Lower leg skin (tissue), 4 donors: ENCODE results near the gene ZNF821. TPM values are rescaled to one million over a fixed set of nuclear protein-coding genes. Genes with fewer than 3 reads are reported as not detected.
A peak's percentile ranks its signal among the peaks of the same experiment; 100 is the strongest.
"Not testable (repeated sequence)": the region's sequence is repeated elsewhere in the genome, so short reads cannot be mapped to it uniquely, and the experiment has no call there.

Experiments used
- DNase-seq, 2 donors: peaks; one replicate each; pipeline ENCODE4 v3.0.0-alpha.2; 2019; ENCODE audit warnings: low spot score in 2 of 2
- H3K4me3 ChIP-seq: fragments of 200-600 bp; sonication (generic); 2 replicates; pipeline ENCODE4 v1.5.1; 2017; ENCODE audit warnings: mild to moderate bottlenecking, low read depth; ENCODE audit not compliant: poor library complexity, severe bottlenecking
- POLR2A ChIP-seq, 2 donors: fragments of 450-650 bp; IDR thresholded peaks; one replicate each; pipeline ENCODE4 v1.6.1; 2016 to 2017; ENCODE audit warnings: antibody characterized with exemption in 2 of 2, mild to moderate bottlenecking in 1 of 2, moderate library complexity in 1 of 2
- WGBS, 2 donors: methylation state at CpG; one replicate each; pipeline ENCODE4 v1.1.5; 2018; 5-methylcytosine and 5-hydroxymethylcytosine counted together
- intact Hi-C: fragments of 100-400 bp; cut with DNase I; formaldehyde crosslinking; loops from one replicate; pipeline ENCODE4 v1.15.0; 2023; ENCODE audit warnings: low total_unique reads
- total RNA-seq, 4 donors: library from RNA; depleted of rRNA; stranded (reverse); fragments of >200 nt; gene quantifications; one replicate each; pipeline ENCODE4 v1.1.0, GENCODE V29; 2016
- TF ChIP-seq, protein P1 (sequence below), 3 donors: fragments of 450-650 bp; IDR thresholded peaks; one replicate each; pipeline ENCODE4 v1.5.1; 2016; ENCODE audit warnings: antibody characterized with exemption in 3 of 3, mild to moderate bottlenecking in 3 of 3, moderate library complexity in 2 of 3

Gene ZNF821
- total RNA-seq, 4 donors from 2014 or later: 13.6 to 21.0 (median 17.2) TPM

DNA sequence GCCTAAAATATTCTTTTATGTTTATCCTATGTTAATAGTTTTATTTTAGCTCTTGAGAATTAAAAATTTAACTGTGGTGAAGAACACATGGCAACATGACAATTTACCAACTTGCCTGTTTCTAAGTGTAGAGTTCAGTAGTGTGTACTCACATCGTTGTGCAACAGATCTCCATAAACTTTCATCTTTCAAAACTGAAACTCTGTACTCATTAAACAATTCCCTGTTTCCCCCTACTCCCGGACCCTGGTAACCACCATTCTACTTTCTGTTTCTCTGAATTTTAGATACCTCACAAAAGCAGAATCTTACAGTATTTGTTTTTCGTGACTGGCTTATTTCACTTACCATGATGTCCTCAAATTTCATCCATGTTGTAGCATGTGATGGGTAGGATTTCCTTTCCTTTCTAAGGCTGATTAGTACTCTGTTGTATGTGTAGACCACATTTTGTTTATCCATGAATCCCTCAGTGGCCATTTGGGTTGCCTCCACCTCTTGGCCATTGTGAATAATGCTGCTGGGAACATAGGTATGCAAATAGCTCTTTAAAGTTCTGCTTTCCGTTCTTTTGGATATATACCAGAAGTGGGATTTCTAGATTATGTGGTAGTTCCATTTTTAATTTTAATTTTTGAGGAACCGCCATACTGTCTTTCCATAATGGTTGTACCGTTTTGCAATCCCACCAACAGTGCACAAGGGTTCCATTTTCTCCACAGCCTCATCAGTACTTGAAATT lies 28.7 kb upstream of the ZNF821 start:
- intact Hi-C loops: no loop called here
- 88 to 89% methylated on average over 6 of the region's 6 CpGs for WGBS, 2 donors
- TF ChIP-seq, protein P1, sequence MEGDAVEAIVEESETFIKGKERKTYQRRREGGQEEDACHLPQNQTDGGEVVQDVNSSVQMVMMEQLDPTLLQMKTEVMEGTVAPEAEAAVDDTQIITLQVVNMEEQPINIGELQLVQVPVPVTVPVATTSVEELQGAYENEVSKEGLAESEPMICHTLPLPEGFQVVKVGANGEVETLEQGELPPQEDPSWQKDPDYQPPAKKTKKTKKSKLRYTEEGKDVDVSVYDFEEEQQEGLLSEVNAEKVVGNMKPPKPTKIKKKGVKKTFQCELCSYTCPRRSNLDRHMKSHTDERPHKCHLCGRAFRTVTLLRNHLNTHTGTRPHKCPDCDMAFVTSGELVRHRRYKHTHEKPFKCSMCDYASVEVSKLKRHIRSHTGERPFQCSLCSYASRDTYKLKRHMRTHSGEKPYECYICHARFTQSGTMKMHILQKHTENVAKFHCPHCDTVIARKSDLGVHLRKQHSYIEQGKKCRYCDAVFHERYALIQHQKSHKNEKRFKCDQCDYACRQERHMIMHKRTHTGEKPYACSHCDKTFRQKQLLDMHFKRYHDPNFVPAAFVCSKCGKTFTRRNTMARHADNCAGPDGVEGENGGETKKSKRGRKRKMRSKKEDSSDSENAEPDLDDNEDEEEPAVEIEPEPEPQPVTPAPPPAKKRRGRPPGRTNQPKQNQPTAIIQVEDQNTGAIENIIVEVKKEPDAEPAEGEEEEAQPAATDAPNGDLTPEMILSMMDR (IDR thresholded peaks at IDR 0.05): no peak
- TF ChIP-seq POLR2A (IDR thresholded peaks at IDR 0.05): no peak
- no peak overlapping the region for H3K4me3 ChIP-seq
- no peak for DNase-seq

DNA sequence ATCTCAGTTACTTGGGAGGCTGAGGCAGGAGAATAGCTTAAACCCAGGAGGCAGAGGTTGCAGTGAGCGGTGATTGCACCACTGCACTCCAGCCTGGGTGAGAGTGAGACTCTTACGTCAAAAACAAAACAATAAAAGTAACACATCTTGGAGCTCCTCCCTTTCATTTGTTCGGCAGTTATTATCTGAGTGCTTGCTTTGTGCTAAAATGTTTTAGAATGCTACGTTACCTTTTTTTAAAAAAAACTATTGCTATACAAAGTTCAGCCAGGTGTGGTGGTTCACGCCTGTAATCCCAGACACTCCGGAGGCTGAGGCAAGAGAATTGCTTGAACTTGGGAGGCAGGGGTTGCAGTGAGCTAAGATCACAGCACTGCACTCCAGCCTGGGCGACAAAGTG lies 27.1 kb upstream of the ZNF821 start:
- no peak for DNase-seq
- 88 to 90% methylated on average over 7 of the region's 7 CpGs for WGBS, 2 donors
- intact Hi-C loops: no loop called here
- H3K4me3 ChIP-seq: no peak overlapping the region
- no peak for TF ChIP-seq POLR2A (IDR thresholded peaks at IDR 0.05)
- TF ChIP-seq, protein P1 (IDR thresholded peaks at IDR 0.05): no peak

DNA sequence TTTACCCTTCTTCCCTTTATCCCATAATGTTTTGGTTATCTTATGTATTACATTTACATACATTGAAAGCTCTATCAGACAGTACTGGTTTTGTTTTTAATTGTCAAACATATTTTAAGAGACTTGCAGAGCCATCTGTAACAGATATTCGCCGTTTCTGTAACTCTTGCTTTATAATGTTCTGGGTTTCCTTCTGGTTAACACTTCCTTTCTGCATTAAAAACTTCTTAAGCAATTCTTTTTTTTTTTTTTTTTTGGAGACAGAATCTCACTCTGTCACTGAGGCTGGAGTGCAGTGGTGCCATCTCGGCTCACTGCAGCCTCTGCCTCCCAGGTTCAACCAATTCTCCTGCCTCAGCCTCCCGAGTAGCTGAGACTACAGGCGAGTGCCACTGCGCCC lies 21.8 kb upstream of the ZNF821 start:
- intact Hi-C loops, DNase-seq, H3K4me3 ChIP-seq: not testable (repeated sequence)
- 60 to 82% methylated on average over 6 of the region's 6 CpGs for WGBS, 2 donors

DNA sequence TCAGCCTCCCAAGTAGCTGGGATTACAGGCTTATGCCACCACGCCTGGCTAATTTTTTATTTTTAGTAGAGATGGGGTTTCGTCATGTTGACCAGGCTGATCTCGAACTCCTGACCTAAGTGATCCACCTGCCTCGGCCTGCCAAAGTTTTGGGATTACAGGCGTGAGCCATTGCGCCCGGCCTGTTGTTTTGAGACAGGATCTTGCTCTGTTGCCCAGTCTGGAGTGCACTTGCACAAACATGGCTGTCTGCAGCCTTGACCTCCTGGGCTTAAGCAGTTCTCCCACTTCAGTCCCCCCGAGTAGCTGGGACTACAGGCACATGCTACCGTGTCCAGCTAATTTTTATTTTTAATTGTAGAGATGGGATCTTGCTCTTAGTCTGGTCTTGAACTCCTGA lies 20.3 kb upstream of the ZNF821 start:
- no peak overlapping the region for H3K4me3 ChIP-seq
- intact Hi-C loops: no loop called here
- peak in 1 of 2 donors; percentile 61 for DNase-seq
- no peak for TF ChIP-seq POLR2A (IDR thresholded peaks at IDR 0.05)
- TF ChIP-seq, protein P1 (IDR thresholded peaks at IDR 0.05): no peak
- 85 to 88% methylated on average over 9 of the region's 9 CpGs for whole genome bisulfite sequencing, 2 donors

DNA sequence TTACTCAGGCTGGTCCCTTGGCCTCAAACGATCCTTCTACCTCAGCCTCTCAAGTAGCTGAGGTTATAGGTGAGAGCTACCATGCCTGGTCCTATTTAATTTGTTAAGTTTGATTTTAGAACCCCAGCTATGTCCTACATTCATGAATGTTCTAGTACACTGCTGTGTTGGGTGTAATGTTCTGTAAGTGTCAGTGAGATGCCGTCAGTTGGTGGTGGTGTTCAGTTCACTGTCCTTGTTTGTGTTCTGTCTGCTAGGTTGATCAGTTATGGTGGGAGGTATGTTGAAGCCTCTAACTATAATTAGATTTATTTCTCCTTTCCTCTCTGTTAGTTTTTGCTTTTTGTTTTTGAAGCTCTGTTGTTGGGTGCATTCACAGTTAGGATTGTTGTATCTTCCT lies 19.6 kb upstream of the ZNF821 start:
- TF ChIP-seq POLR2A (IDR thresholded peaks at IDR 0.05): no peak
- TF ChIP-seq, protein P1 (IDR thresholded peaks at IDR 0.05): no peak
- no peak for DNase-seq
- WGBS, 2 donors: 73 to 96% methylated on average over 2 of the region's 2 CpGs
- intact Hi-C loops: no loop called here
- no peak overlapping the region for H3K4me3 ChIP-seq

DNA sequence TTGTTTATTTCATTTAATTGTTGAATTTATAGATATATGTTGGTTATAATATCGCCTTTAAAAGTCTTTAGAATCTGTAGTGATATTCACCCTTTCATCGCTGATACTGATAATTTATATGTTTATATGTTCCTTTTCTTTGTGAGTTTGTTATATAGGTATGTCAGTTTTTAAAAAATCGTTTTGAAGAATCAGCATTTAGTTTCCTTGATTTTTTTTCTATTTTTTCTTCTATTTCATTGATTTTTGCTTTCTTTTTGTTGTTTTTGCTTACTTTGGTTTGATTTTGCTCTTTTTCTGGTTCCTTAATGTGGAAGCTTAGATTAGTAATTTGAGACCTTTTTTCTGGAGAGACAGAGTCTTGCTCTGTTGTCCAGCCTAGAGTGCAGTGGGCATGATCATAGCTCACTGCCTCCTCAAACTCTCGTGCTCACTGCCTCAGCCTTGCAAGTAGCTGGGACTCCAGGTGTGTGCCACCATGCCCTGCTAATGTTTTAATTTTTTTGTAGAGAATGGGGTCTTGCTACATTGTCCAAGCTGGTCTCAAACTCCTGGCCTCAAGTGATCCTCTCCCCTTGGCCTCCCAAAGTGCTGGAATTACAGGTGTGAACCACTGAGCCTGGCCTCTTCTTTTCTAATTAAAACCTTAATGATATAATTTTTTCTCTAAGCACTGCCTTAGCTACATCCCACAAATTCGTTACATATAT lies 18.8 kb upstream of the ZNF821 start:
- 85 to 88% methylated on average over 5 of the region's 5 CpGs for WGBS, 2 donors
- DNase-seq: no peak
- intact Hi-C loops: no loop called here

More for the DNA sequence above, 18.8 kb upstream of the ZNF821 start:
- H3K4me3 ChIP-seq: no peak overlapping the region
- no peak for TF ChIP-seq POLR2A (IDR thresholded peaks at IDR 0.05)
- TF ChIP-seq, protein P1 (IDR thresholded peaks at IDR 0.05): no peak
